Adrenal gland (tissue), 12 donors: ENCODE measurements around the gene GRM3. TPM values are rescaled to one million over a fixed set of nuclear protein-coding genes. Genes with fewer than 3 reads are reported as not detected.

Experiments
- DNase-seq, 7 donors: peaks; one replicate each; pipeline ENCODE4 v3.0.0-alpha.2; 2019 to 2020
- H3K27ac ChIP-seq, 5 donors: fragments of 200-600 bp; sonication (generic) in 4 of 5; 1 replicate in 3 of 5; 2 replicates in 2 of 5; pipeline versions ENCODE4 v1.5.1 to v1.8.0; 2016 to 2020; ENCODE audit warnings: mild to moderate bottlenecking in 1 of 5
- H3K27me3 ChIP-seq: fragments of 200-600 bp; 2 replicates; pipeline ENCODE4 v1.8.0; 2021
- H3K36me3 ChIP-seq, 2 donors: fragments of 200-600 bp; replicated peaks in 1 of 2; 1 replicate in 1 of 2; 2 replicates in 1 of 2; pipeline versions ENCODE4 v1.5.1 to v1.8.0; 2018 to 2022
- H3K4me1 ChIP-seq, 2 donors: fragments of 200-600 bp; replicated peaks in 1 of 2; 1 replicate in 1 of 2; 2 replicates in 1 of 2; pipeline versions ENCODE4 v1.5.1 to v1.8.0; 2018 to 2021
- H3K4me3 ChIP-seq, 4 donors: fragments of 200-600 bp; sonication (generic) in 3 of 4; one replicate each; pipeline ENCODE4 v1.5.1; 2016 to 2018
- H3K9me3 ChIP-seq, 3 donors: fragments of 200-600 bp; sonication (generic) in 1 of 3; replicated peaks in 1 of 3; 1 replicate in 2 of 3; 2 replicates in 1 of 3; pipeline versions ENCODE4 v1.5.1 to v1.8.0; 2016 to 2021
- POLR2A ChIP-seq, 2 donors: fragments of 450-650 bp; IDR thresholded peaks; one replicate each; pipeline ENCODE4 v1.6.1; 2017; ENCODE audit warnings: antibody characterized with exemption in 2 of 2, mild to moderate bottlenecking in 2 of 2, moderate library complexity in 1 of 2
- WGBS, 4 donors: extraction: QIAGEN DNeasy Blood & Tissue Kit in 2 of 4; methylation state at CpG; one replicate each; pipeline versions ENCODE4 v1.1.5 to v1.1.7; 2013 to 2017; 5-methylcytosine and 5-hydroxymethylcytosine counted together
- intact Hi-C, 2 donors: fragments of 100-400 bp; cut with DNase I; formaldehyde crosslinking; loops; one replicate each; pipeline versions ENCODE4 v1.14.1 to v1.15.0; 2022 to 2023
- polyA plus RNA-seq, 3 donors: library from polyadenylated mRNA; stranded (reverse); fragments of 200-250 nt in 2 of 3; fragments of 350-450 nt in 1 of 3; fragmentation: Illumina TruSeq in 1 of 3; extraction: RNeasy Lipid Tissue Mini Kit (QIAGEN cat#74804) in 1 of 3; gene quantifications; one replicate each; pipeline ENCODE4 v1.2.3, GENCODE V29; 2013 to 2014
- total RNA-seq, 9 donors: library from RNA; depleted of rRNA in 4 of 9; stranded (reverse); fragments of >200 nt in 4 of 9; fragments of 120-200 nt in 1 of 9; fragmentation: NEBNext Ultra II Directional in 1 of 9; extraction: Animal tissue kit (Norgen Biotek cat#: 25700) in 1 of 9; gene quantifications; one replicate each; pipeline versions ENCODE4 v1.1.0 to v1.2.4, GENCODE V29; 2013 to 2023
- TF ChIP-seq, protein P1 (sequence below), 6 experiments: fragments of 450-650 bp in 4 of 6; fragments of 200-600 bp in 2 of 6; sonication (generic) in 1 of 6; IDR thresholded peaks; 1 replicate in 5 of 6; 2 replicates in 1 of 6; pipeline versions ENCODE4 v1.5.1 to v1.8.0; 2016 to 2021; ENCODE audit warnings: antibody characterized with exemption in 6 of 6, mild to moderate bottlenecking in 2 of 6, moderate library complexity in 1 of 6
- donor health status: healthy with polysubstance abuse.
- donor health status: Bipolar disorder and iron deficiency.
- donor health status: DM: yes; HTN: yes; CAD: no.
- donor health status: DM: no; HTN: no; CAD: no.
- donor health status: DM: no; HTN: no; CAD: no.
- donor health status: DM: yes; HTN: yes; CAD: no.

GRM3 gene
- total and polyA plus RNA-seq, 12 donors, result 0.30 to 5.1 (median 1.8) TPM

DNA sequence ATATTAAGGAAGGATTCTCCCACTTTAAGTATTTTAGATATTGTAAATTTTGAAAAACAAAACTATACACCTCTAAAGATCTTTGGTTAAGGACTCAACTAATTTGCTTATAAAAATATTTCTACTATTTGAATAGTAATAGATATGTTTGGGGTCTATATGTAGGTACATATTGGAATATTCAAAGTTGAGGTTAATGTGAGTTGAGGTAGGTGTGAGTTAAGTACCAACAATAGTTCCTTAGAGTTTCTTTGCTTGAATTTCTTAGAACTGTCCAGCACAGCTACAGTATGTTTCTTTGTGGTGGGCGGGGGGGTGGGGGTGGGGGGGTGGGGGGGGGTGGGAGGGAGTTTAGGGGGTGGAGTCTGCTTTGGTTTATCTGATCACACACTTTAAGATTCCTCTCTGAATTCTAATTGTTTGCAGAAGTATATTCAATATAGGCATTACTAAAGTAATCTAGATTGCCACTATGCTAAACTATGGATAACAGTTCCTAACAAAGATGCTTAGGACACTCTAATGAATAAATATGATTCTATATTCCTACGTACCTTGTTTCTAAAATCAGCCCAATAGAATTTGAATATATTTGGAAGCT lies 2.1 kb downstream of the GRM3 start:
- Histone ChIP-seq H3K4me1 (peaks cover 9 to 16% of the 10 kb centered on the region in 2 donors), H3K4me3 (peak overlapping the region in 1 of 4 donors; percentile 54), H3K27me3 (peaks cover 9% of the 10 kb centered on the region), H3K36me3 (no peaks in the 10 kb centered on the region), H3K9me3 (no peaks in the 10 kb centered on the region), H3K27ac (no peak overlapping the region)
- WGBS, 4 donors, result 44 to 51% (median 47%) methylated on average over 2 of the region's 2 CpGs
- DNase-seq, result no peak
- TF ChIP-seq, protein P1, sequence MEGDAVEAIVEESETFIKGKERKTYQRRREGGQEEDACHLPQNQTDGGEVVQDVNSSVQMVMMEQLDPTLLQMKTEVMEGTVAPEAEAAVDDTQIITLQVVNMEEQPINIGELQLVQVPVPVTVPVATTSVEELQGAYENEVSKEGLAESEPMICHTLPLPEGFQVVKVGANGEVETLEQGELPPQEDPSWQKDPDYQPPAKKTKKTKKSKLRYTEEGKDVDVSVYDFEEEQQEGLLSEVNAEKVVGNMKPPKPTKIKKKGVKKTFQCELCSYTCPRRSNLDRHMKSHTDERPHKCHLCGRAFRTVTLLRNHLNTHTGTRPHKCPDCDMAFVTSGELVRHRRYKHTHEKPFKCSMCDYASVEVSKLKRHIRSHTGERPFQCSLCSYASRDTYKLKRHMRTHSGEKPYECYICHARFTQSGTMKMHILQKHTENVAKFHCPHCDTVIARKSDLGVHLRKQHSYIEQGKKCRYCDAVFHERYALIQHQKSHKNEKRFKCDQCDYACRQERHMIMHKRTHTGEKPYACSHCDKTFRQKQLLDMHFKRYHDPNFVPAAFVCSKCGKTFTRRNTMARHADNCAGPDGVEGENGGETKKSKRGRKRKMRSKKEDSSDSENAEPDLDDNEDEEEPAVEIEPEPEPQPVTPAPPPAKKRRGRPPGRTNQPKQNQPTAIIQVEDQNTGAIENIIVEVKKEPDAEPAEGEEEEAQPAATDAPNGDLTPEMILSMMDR (IDR thresholded peaks at IDR 0.05), result no peak
- no peak for TF ChIP-seq POLR2A (IDR thresholded peaks at IDR 0.05)
- intact Hi-C loops, result no loop called here

DNA sequence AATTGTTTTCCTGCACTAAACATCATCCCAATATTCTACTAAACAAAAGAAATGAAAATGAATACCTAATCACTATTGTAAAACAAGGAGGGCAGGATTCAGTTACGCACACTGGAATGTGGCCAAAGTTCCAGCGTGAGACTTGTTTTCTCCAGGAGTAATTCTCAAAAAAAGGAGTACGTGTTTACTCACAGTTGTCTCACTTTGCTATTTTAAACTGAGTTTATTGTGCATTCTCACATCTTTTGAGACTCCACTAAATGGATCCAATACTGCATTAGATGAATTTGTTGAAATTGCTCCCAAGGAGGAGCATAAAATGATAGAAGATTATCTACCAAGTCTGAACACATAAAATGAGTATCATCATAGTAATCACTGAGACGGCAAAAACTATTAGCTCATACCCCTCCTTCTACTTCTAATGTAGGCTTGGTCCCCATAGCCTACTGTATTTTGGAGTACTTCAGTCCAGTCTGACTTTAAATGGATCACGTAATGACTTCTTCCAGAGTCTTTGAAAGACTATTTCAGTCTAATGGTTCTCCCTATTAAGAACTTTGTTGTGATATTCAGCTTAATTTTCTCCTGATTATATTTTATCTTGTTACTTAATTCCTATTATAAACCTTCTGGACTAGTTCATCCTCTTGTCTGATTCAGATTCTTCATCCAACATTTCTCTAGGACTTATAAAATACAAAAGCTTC lies 3.8 kb downstream of the GRM3 start:
- no peak for TF ChIP-seq POLR2A (IDR thresholded peaks at IDR 0.05)
- TF ChIP-seq, protein P1 (IDR thresholded peaks at IDR 0.05), result no peak
- Histone ChIP-seq H3K4me3 (no peak overlapping the region), H3K9me3 (no peaks in the 10 kb centered on the region), H3K36me3 (no peaks in the 10 kb centered on the region), H3K27ac (no peak overlapping the region), H3K4me1 (peaks cover 9 to 16% of the 10 kb centered on the region in 2 donors), H3K27me3 (peaks cover 9% of the 10 kb centered on the region)
- 80 to 90% (median 88%) methylated on average over 5 of the region's 5 CpGs for WGBS, 4 donors
- intact Hi-C loops, result no loop called here
- DNase-seq, result no peak

DNA sequence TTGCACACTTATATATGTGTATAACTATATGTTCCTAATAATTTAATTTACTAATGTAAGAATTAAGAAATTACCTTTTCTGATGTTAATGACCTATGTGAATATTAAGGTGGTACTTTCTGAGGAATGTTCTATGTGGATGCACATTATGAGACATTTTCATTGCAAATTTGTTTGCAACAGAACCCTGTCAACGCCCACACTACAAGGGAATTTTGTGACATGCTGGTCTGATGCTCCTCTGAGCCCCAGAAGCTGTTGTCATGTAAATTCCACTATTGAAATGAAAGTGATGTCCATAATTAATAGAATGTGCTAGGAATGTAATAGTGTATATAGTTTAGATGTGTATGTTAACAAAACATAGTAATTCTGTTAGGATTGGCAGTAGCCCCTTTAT lies 4.5 kb downstream of the GRM3 start:
- no peaks in the 10 kb centered on the region for H3K36me3 ChIP-seq
- peaks cover 9 to 16% of the 10 kb centered on the region in 2 donors for H3K4me1 ChIP-seq
- H3K27ac ChIP-seq, result no peak overlapping the region
- WGBS, 4 donors, result 71 to 89% (median 83%) methylated on average over 1 of the region's 1 CpG
- intact Hi-C loops, result no loop called here
- peaks cover 9% of the 10 kb centered on the region for H3K27me3 ChIP-seq
- H3K4me3 ChIP-seq, result no peak overlapping the region
- TF ChIP-seq, protein P1 (IDR thresholded peaks at IDR 0.05), result no peak
- no peak for TF ChIP-seq POLR2A (IDR thresholded peaks at IDR 0.05)
- DNase-seq, result no peak
- no peaks in the 10 kb centered on the region for H3K9me3 ChIP-seq

DNA sequence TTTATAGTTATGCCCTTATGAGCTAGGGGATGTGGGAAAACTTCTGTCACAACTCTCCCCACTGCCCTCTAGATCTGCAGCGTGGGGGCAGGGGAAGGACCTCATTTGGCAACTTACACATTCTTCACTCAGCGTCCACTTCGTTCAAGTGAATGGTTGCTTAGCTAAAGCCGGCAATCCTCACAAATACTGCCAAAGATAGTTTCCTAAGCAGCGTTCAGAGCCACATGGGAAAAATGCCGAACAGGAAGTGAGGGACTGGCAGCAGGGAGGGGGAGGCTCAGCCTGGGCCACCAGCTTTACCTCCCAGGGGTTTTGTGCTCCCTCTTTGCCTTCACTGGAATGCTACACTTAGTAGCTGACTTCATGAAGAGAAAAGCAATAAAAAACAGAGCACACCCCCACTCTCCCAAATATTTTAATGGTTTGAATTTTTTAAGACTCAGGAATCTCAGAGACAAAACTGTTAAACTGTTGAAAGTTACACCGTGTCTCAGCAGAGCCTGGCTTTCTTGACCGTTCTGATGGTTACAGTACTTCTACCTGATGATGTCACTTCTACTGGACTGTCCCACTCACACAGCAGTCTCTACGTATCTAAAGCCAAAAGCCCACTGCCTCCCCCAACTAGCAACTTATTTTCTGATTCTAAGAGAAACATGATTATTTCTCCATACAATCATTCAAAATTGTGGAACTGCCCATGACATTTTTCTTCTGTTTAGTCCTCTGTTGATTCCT lies 10.4 kb downstream of the GRM3 start:
- Histone ChIP-seq H3K36me3 (no peaks in the 10 kb centered on the region), H3K27me3 (no peaks in the 10 kb centered on the region), H3K4me1 (no peaks in the 10 kb centered on the region), H3K9me3 (no peaks in the 10 kb centered on the region), H3K4me3 (peak overlapping the region in 1 of 4 donors; percentile 16), H3K27ac (no peak overlapping the region)
- intact Hi-C loops, result no loop called here
- TF ChIP-seq, protein P1 (IDR thresholded peaks at IDR 0.05), result no peak
- TF ChIP-seq POLR2A (IDR thresholded peaks at IDR 0.05), result no peak
- WGBS, 4 donors, result 42 to 62% (median 53%) methylated on average over 9 of the region's 9 CpGs
- peak in 2 of 7 donors; percentile 15 to 46 for DNase-seq
